Peyer's patch (tissue), 4 donors: ENCODE measurements around the gene UPK2. TPM values are rescaled to one million over a fixed set of nuclear protein-coding genes. Genes with fewer than 3 reads are reported as not detected.

Source experiments
- DNase-seq, 3 donors: peaks; one replicate each; pipeline ENCODE4 v3.0.0-alpha.2; 2017 to 2019
- H3K27ac ChIP-seq, 4 donors: fragments of 200-600 bp; sonication (generic); one replicate each; pipeline ENCODE4 v1.5.1; 2016 to 2019
- H3K27me3 ChIP-seq, 2 donors: fragments of 200-600 bp; sonication (generic); one replicate each; pipeline ENCODE4 v1.5.1; 2019
- H3K36me3 ChIP-seq, 3 donors: fragments of 200-600 bp; sonication (generic); one replicate each; pipeline ENCODE4 v1.5.1; 2016 to 2019
- H3K4me1 ChIP-seq, 4 donors: fragments of 200-600 bp; sonication (generic); one replicate each; pipeline ENCODE4 v1.5.1; 2016 to 2019
- H3K4me3 ChIP-seq, 4 donors: fragments of 200-600 bp; sonication (generic); 1 replicate in 3 of 4; 2 replicates in 1 of 4; pipeline ENCODE4 v1.5.1; 2016 to 2019; ENCODE audit warnings: mild to moderate bottlenecking in 1 of 4
- H3K9me3 ChIP-seq, 4 donors: fragments of 200-600 bp; sonication (generic); one replicate each; pipeline ENCODE4 v1.5.1; 2016 to 2019; ENCODE audit warnings: mild to moderate bottlenecking in 1 of 4
- CTCF ChIP-seq, 6 experiments: fragments of 450-650 bp in 4 of 6; fragments of 200-600 bp in 2 of 6; sonication (generic) in 1 of 6; IDR thresholded peaks; one replicate each; pipeline ENCODE4 v1.5.1; 2017 to 2019; ENCODE audit warnings: antibody characterized with exemption in 6 of 6, mild to moderate bottlenecking in 3 of 6, moderate library complexity in 1 of 6
- POLR2A ChIP-seq, 2 donors: fragments of 450-650 bp; IDR thresholded peaks; one replicate each; pipeline ENCODE4 v1.5.1; 2017; ENCODE audit warnings: antibody characterized with exemption in 2 of 2, mild to moderate bottlenecking in 2 of 2, moderate library complexity in 2 of 2
- total RNA-seq, 4 donors: library from RNA; depleted of rRNA; stranded (reverse); fragments of >200 nt; gene quantifications; one replicate each; pipeline ENCODE4 v1.1.0, GENCODE V29; 2016

The UPK2 gene
- total RNA-seq, 4 donors from 2014 or later = not detected

- H3K9me3 ChIP-seq = no peaks in the 10 kb centered on the region
- H3K36me3 ChIP-seq = peaks cover 0 to 32% (median 0%) of the 10 kb centered on the region in 3 donors
- no peaks in the 10 kb centered on the region for H3K27me3 ChIP-seq
- peaks cover 19 to 73% (median 45%) of the 10 kb centered on the region in 4 donors for H3K4me1 ChIP-seq
- TF ChIP-seq CTCF (IDR thresholded peaks at IDR 0.05) (no peak), POLR2A (IDR thresholded peaks at IDR 0.05) (no peak)
- H3K4me3 ChIP-seq = peak overlapping the region; percentile 10 to 48 (median 34)
- H3K27ac ChIP-seq = peak overlapping the region; percentile 89 to 99 (median 96)
- no peak for DNase-seq
These were observed 46.3 kb upstream of the UPK2 start for GRCh38 chr11:118909619-118910308.

- H3K4me3 ChIP-seq = peak overlapping the region; percentile 18 to 48 (median 34)
These were observed 45.6 kb upstream of the UPK2 start for GRCh38 chr11:118910309-118911112.

GRCh38 chr11:118911113-118911879, 44.8 kb upstream of the UPK2 start:
- Histone ChIP-seq H3K9me3 (no peaks in the 10 kb centered on the region), H3K27ac (peak overlapping the region; percentile 89 to 99 (median 96)), H3K4me3 (peak overlapping the region; percentile 18 to 48 (median 34)), H3K27me3 (no peaks in the 10 kb centered on the region), H3K4me1 (peaks cover 23 to 88% (median 60%) of the 10 kb centered on the region in 4 donors), H3K36me3 (peaks cover 0 to 18% (median 0%) of the 10 kb centered on the region in 3 donors)
- no peak for TF ChIP-seq POLR2A (IDR thresholded peaks at IDR 0.05)
- peak in 2 of 3 donors; percentile 70 to 76 for DNase-seq

More at GRCh38 chr11:118910309-118911112, 45.6 kb upstream of the UPK2 start:
- H3K27me3 ChIP-seq = no peaks in the 10 kb centered on the region
- peaks cover 20 to 81% (median 52%) of the 10 kb centered on the region in 4 donors for H3K4me1 ChIP-seq
- TF ChIP-seq POLR2A (IDR thresholded peaks at IDR 0.05) (peak in 1 of 2 donors; percentile 44), CTCF (IDR thresholded peaks at IDR 0.05) (peak in 1 of 6 experiments; percentile 17)
- H3K9me3 ChIP-seq = no peaks in the 10 kb centered on the region
- H3K27ac ChIP-seq = peak overlapping the region; percentile 89 to 99 (median 96)
- peaks cover 0 to 26% (median 0%) of the 10 kb centered on the region in 3 donors for H3K36me3 ChIP-seq
- DNase-seq = peak in 2 of 3 donors; percentile 71 to 73

- Histone ChIP-seq H3K36me3 (peaks cover 0 to 14% (median 0%) of the 10 kb centered on the region in 3 donors), H3K27ac (peak overlapping the region; percentile 89 to 99 (median 96)), H3K4me1 (peaks cover 23 to 96% (median 66%) of the 10 kb centered on the region in 4 donors), H3K27me3 (no peaks in the 10 kb centered on the region), H3K4me3 (peak overlapping the region in 3 of 4 donors; percentile 32 to 48 (median 37)), H3K9me3 (no peaks in the 10 kb centered on the region)
- TF ChIP-seq POLR2A (IDR thresholded peaks at IDR 0.05) (peak; percentile 71 to 88), CTCF (IDR thresholded peaks at IDR 0.05) (no peak)
- peak in 2 of 3 donors; percentile 80 to 88 for DNase-seq
These were observed 44.0 kb upstream of the UPK2 start for GRCh38 chr11:118911880-118912741.

GRCh38 chr11:118912742-118913410, 43.2 kb upstream of the UPK2 start:
- Histone ChIP-seq H3K4me3 (peak overlapping the region in 2 of 4 donors; percentile 18 to 48), H3K36me3 (peaks cover 0 to 6% (median 0%) of the 10 kb centered on the region in 3 donors), H3K9me3 (no peaks in the 10 kb centered on the region), H3K27me3 (no peaks in the 10 kb centered on the region), H3K27ac (peak overlapping the region; percentile 89 to 99 (median 96)), H3K4me1 (peaks cover 23 to 96% (median 67%) of the 10 kb centered on the region in 4 donors)
- peak in 2 of 3 donors; percentile 50 to 76 for DNase-seq
- TF ChIP-seq POLR2A (IDR thresholded peaks at IDR 0.05) (no peak), CTCF (IDR thresholded peaks at IDR 0.05) (no peak)
